K562 (cell line): ENCODE results near the gene INTS13. TPM values are rescaled to one million over a fixed set of nuclear protein-coding genes. Genes with fewer than 3 reads are reported as not detected.
"Not testable (repeated sequence)": the region's sequence is repeated elsewhere in the genome, so short reads cannot be mapped to it uniquely, and the experiment has no call there.

Experiments
- ATAC-seq: fragments of 200-7000 bp; cut with Tn5 transposase; 3 replicates; pipeline ENCODE4 v1.9.1; 2020; ENCODE audit warnings: moderate library complexity
- BruUV-seq: library from RNA; stranded (reverse); fragments of 400-500 nt; replicated peaks from 2 replicates; lab custom pipeline; 2021; lab: Mats Ljungman, UMichigan
- CTCF ChIA-PET: fragments of 300-600 bp; formaldehyde crosslinking; extraction: SDS; loops from one replicate; lab custom pipeline; 2021; ENCODE audit warnings: low intra/inter-chr PET ratio; lab: Yijun Ruan, JAX
- POLR2A ChIA-PET: fragments of 300-600, 350-650 bp; sonication (Branson Sonifier 250); formaldehyde crosslinking; extraction: SDS; loops from one replicate; lab custom pipeline; 2021; ENCODE audit warnings: antibody characterized with exemption, inconsistent platforms; lab: Yijun Ruan, JAX
- DNase-seq, 4 experiments: peaks; one replicate each; pipeline versions ENCODE4 v3.0.0 to v3.0.0-alpha.2; 2011 to 2018; ENCODE audit warnings: low spot score in 3 of 4, mixed read lengths in 3 of 4; ENCODE audit errors: extremely low read depth in 1 of 4
- FAIRE-seq: peaks from 2 replicates; lab custom pipeline; 2011; peaks lifted over from hg19 to GRCh38; lab: Jason Lieb, UNC
- H2AFZ ChIP-seq: 2 replicates; pipeline ENCODE4 v1.6.0; 2011; ENCODE audit warnings: low read depth, low read length, control low read depth, inconsistent platforms
- H3K27ac ChIP-seq: fragments of 200-600 bp; 3 replicates; pipeline ENCODE4 v1.8.0; 2011; ENCODE audit warnings: low read depth, mild to moderate bottlenecking, control low read depth, inconsistent platforms, low read length, moderate library complexity, mixed read lengths; ENCODE audit errors: extremely low read depth
- H3K27me3 ChIP-seq, 2 experiments: fragments of 300-600 bp in 1 of 2; 2 replicates in 1 of 2; 3 replicates in 1 of 2; pipeline versions ENCODE4 v1.6.0 to v1.8.0; 2011; ENCODE audit warnings: inconsistent platforms in 2 of 2, low read length in 2 of 2, mild to moderate bottlenecking in 1 of 2, mixed read lengths in 1 of 2, moderate library complexity in 1 of 2; ENCODE audit not compliant: control insufficient read depth in 2 of 2, insufficient read depth in 2 of 2
- H3K36me3 ChIP-seq: fragments of 300-600 bp; 3 replicates; pipeline ENCODE4 v1.8.0; 2011; ENCODE audit warnings: mild to moderate bottlenecking, low read length, inconsistent platforms; ENCODE audit not compliant: control insufficient read depth, insufficient read depth
- H3K4me1 ChIP-seq, 2 experiments: fragments of 200-600 bp in 1 of 2; replicated peaks in 1 of 2; 2 replicates in 1 of 2; 3 replicates in 1 of 2; pipeline versions ENCODE4 v1.5.1 to v1.8.0; 2011; ENCODE audit warnings: inconsistent platforms in 2 of 2, low read length in 2 of 2, mild to moderate bottlenecking in 1 of 2, mixed read lengths in 1 of 2, moderate library complexity in 1 of 2; ENCODE audit not compliant: control insufficient read depth in 2 of 2, insufficient read depth in 2 of 2
- H3K4me2 ChIP-seq: 2 replicates; pipeline ENCODE4 v1.6.1; 2011; ENCODE audit warnings: low read length, control low read depth, inconsistent platforms, mixed read lengths; ENCODE audit not compliant: insufficient read depth
- H3K4me3 ChIP-seq: fragments of 200-600 bp; sonication (generic), shearing (Covaris generic); 2 replicates; pipeline ENCODE4 v1.5.1; 2016; ENCODE audit warnings: control low read depth, inconsistent platforms
- H3K79me2 ChIP-seq: fragments of 200-600 bp; 3 replicates; pipeline ENCODE4 v1.8.0; 2011; ENCODE audit warnings: low read length, inconsistent platforms; ENCODE audit not compliant: control insufficient read depth, insufficient read depth
- H3K9ac ChIP-seq, 2 experiments: 2 replicates each; pipeline versions ENCODE4 v1.6.0 to v1.6.1; 2011; ENCODE audit warnings: low read depth in 2 of 2, low read length in 2 of 2, control low read depth in 1 of 2, inconsistent platforms in 1 of 2, mild to moderate bottlenecking in 1 of 2, mixed read lengths in 1 of 2; ENCODE audit not compliant: insufficient read depth in 1 of 2
- H3K9me1 ChIP-seq: one replicate; pipeline ENCODE4 v1.6.0; 2011; ENCODE audit warnings: inconsistent platforms, mild to moderate bottlenecking, low read length, moderate library complexity; ENCODE audit not compliant: control insufficient read depth, insufficient read depth
- H3K9me3 ChIP-seq: replicated peaks from 2 replicates; pipeline ENCODE4 v1.5.1; 2011; ENCODE audit warnings: low read depth, low read length, inconsistent platforms; ENCODE audit not compliant: control insufficient read depth, insufficient read depth
- H4K20me1 ChIP-seq: replicated peaks from 2 replicates; pipeline ENCODE4 v1.6.1; 2011; ENCODE audit warnings: low read length, inconsistent platforms, mixed read lengths; ENCODE audit not compliant: control insufficient read depth, insufficient read depth
- CBFB ChIP-seq: sonication (generic); formaldehyde crosslinking; IDR thresholded peaks from 2 replicates; pipeline ENCODE4 v1.4.0; 2020; ENCODE audit warnings: mild to moderate bottlenecking, missing genetic modification reagents
- CREBBP ChIP-seq: IDR thresholded peaks from one replicate; pipeline ENCODE4 v1.6.1; 2012; ENCODE audit warnings: low read depth, mild to moderate bottlenecking, control low read depth, inconsistent platforms, low read length
- GTF2A2 ChIP-seq: IDR thresholded peaks from 2 replicates; pipeline ENCODE4 v1.6.1; 2016; ENCODE audit warnings: mild to moderate bottlenecking, missing genetic modification characterization, missing compliant biosample characterization
- HMG20B ChIP-seq: fragments of 250-450 bp; sonication (Bioruptor Pico); IDR thresholded peaks from 2 replicates; pipeline ENCODE4 v1.5.0; 2021; ENCODE audit warnings: mild to moderate bottlenecking
- OTX1 ChIP-seq: fragments of 450-650 bp; formaldehyde crosslinking; IDR thresholded peaks from 2 replicates; pipeline ENCODE4 v1.4.0; 2022; ENCODE audit warnings: mild to moderate bottlenecking
- PHB2 ChIP-seq: fragments of 450-650 bp; IDR thresholded peaks from 2 replicates; pipeline ENCODE4 v1.6.1; 2017; ENCODE audit warnings: low read depth
- XRCC3 ChIP-seq: fragments of 450-650 bp; IDR thresholded peaks from 2 replicates; pipeline ENCODE4 v1.6.1; 2017; ENCODE audit warnings: mild to moderate bottlenecking, moderate library complexity
- ZNF408 ChIP-seq: fragments of 250-450 bp; sonication (Bioruptor Pico); IDR thresholded peaks from 2 replicates; pipeline ENCODE4 v1.4.0; 2020; ENCODE audit warnings: low read depth, mild to moderate bottlenecking, moderate library complexity
- WGBS: fragments of 100-300 bp; shearing (Covaris generic); methylation state at CpG from one replicate; pipeline ENCODE4 v1.1.6; 2016; ENCODE audit warnings: low coverage, mixed read lengths; ENCODE audit not compliant: insufficient coverage; ENCODE audit errors: missing lambda C conversion rate; 5-methylcytosine and 5-hydroxymethylcytosine counted together
- in situ Hi-C: fragments of 300-500 bp; cut with MboI; formaldehyde crosslinking; loops from 4 replicates; pipeline ENCODE4 v1.15.0; 2018; ENCODE audit warnings: inconsistent platforms, mixed read lengths
- intact Hi-C: fragments of 100-400 bp; cut with micrococcal nuclease; formaldehyde crosslinking; loops from 2 replicates; pipeline ENCODE4 v1.14.2; 2022
- polyA plus RNA-seq, 8 experiments: library from polyadenylated mRNA; depleted of rRNA in 4 of 8; stranded (reverse) in 5 of 8; unstranded in 3 of 8; fragments of >200 nt; fragmentation: Nextera tagmentation in 2 of 8; fragmentation: Illumina TruSeq in 1 of 8; extraction: Ambion mirVana in 2 of 8; extraction: Trizol in 1 of 8; gene quantifications; 2 replicates each; pipeline versions ENCODE4 v1.2.1 to v1.2.3, GENCODE V29; 2011 to 2014; ENCODE audit warnings: inconsistent platforms in 1 of 8, missing spikeins in 1 of 8
- total RNA-seq, 7 experiments: library from RNA; depleted of rRNA in 6 of 7; stranded (reverse); fragments of >200 nt in 6 of 7; fragmentation: Illumina TruSeq in 2 of 7; extraction: Trizol in 2 of 7; gene quantifications; 2 replicates each; pipeline versions ENCODE4 v1.2.1 to v1.2.3, GENCODE V29; 2011 to 2021; ENCODE audit warnings: low replicate concordance in 1 of 7
- TF ChIP-seq, protein P1 (sequence below): sonication (generic); formaldehyde crosslinking; IDR thresholded peaks from 2 replicates; pipeline ENCODE4 v1.8.1; 2023; ENCODE audit warnings: mild to moderate bottlenecking, missing genetic modification reagents, moderate library complexity
- TF ChIP-seq, protein P2 (sequence below), 2 experiments: fragments of 450-650 bp; IDR thresholded peaks; 2 replicates each; pipeline ENCODE4 v1.6.1; 2016
- TF ChIP-seq, protein P3 (sequence below): fragments of 450-650 bp; formaldehyde crosslinking; IDR thresholded peaks from 2 replicates; pipeline ENCODE4 v1.4.0; 2020; ENCODE audit warnings: mild to moderate bottlenecking, mixed read lengths

INTS13 gene
- total and polyA plus RNA-seq, 9 of the 15 experiments (the other 6 are each of a cell fraction or from before 2014, with no cell fraction given): 48.3 to 91.8 (median 78.1) TPM

GRCh38 chr12:26862787-26863186 is 75.0 kb downstream of the INTS13 start:
- intact Hi-C loops, H3K36me3 ChIP-seq, ATAC-seq, H3K9me3 ChIP-seq, in situ Hi-C loops, H3K79me2 ChIP-seq, H3K9ac ChIP-seq, CTCF ChIA-PET, DNase-seq, H3K4me2 ChIP-seq, H3K9me1 ChIP-seq, H4K20me1 ChIP-seq, BruUV-seq, H3K4me1 ChIP-seq, H3K27ac ChIP-seq, FAIRE-seq, H3K27me3 ChIP-seq, H3K4me3 ChIP-seq, H2AFZ ChIP-seq: not testable (repeated sequence)
- POLR2A ChIA-PET: interaction anchor here (0.6 kb wide), 1 partner anchor 740 kb away, joined by 3 read pairs; no protein-coding TSS in a partner anchor
- 26% methylated on average over 3 of the region's 3 CpGs for WGBS

DNA sequence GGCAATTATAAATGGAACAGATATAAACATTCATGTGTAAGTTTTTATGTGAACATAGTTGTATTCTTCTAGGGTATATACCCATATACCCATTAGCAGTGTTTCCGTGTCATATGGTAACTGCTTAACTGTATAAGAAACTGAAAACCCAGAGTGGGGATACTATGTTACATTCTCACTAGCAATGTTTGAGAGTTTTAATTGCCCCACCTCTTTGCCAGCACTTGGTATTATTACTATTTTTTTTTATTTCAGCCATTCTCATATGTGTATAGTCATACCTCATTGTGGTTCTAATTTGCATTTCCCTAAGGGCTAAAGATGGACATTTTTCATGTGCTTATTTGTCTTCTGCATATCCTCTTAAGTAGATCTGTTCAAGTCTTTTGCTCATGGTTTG is 76.1 kb downstream of the INTS13 start:
- Histone ChIP-seq H3K79me2 (no peaks in the 10 kb centered on the region), H3K4me3 (no peak overlapping the region), H3K9me1 (peaks cover 2% of the 10 kb centered on the region), H3K27ac (no peak overlapping the region), H3K9ac (no peak overlapping the region), H3K4me1 (no peaks in the 10 kb centered on the region; a peak in 1 of 5 replicates), H2AFZ (no peak overlapping the region), H3K27me3 (no peaks in the 10 kb centered on the region), H3K36me3 (no peaks in the 10 kb centered on the region), H3K4me2 (no peak overlapping the region), H4K20me1 (no peaks in the 10 kb centered on the region), H3K9me3 (no peaks in the 10 kb centered on the region)
- CTCF ChIA-PET: no interaction called here
- ATAC-seq (no peak), DNase-seq (no peak), FAIRE-seq (no peak)
- intact Hi-C loops: no loop called here
- in situ Hi-C loops: no loop called here
- POLR2A ChIA-PET: no interaction called here
- BruUV-seq: no TSS peak
- WGBS: 8% methylated on average over 1 of the region's 1 CpG
- TF ChIP-seq ZNF408 (CRISPR knock-in tag) (no peak), CBFB (CRISPR knock-in tag) (no peak), CREBBP (no peak), PHB2 (no peak), HMG20B (CRISPR knock-in tag) (no peak), GTF2A2 (no peak), XRCC3 (no peak), OTX1 (CRISPR knock-in tag) (no peak)
- TF ChIP-seq, protein P1, sequence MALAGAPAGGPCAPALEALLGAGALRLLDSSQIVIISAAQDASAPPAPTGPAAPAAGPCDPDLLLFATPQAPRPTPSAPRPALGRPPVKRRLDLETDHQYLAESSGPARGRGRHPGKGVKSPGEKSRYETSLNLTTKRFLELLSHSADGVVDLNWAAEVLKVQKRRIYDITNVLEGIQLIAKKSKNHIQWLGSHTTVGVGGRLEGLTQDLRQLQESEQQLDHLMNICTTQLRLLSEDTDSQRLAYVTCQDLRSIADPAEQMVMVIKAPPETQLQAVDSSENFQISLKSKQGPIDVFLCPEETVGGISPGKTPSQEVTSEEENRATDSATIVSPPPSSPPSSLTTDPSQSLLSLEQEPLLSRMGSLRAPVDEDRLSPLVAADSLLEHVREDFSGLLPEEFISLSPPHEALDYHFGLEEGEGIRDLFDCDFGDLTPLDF: no peak
- TF ChIP-seq, protein P2, sequence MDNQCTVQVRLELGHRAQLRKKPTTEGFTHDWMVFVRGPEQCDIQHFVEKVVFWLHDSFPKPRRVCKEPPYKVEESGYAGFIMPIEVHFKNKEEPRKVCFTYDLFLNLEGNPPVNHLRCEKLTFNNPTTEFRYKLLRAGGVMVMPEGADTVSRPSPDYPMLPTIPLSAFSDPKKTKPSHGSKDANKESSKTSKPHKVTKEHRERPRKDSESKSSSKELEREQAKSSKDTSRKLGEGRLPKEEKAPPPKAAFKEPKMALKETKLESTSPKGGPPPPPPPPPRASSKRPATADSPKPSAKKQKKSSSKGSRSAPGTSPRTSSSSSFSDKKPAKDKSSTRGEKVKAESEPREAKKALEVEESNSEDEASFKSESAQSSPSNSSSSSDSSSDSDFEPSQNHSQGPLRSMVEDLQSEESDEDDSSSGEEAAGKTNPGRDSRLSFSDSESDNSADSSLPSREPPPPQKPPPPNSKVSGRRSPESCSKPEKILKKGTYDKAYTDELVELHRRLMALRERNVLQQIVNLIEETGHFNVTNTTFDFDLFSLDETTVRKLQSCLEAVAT (IDR thresholded peaks at IDR 0.05): no peak
- TF ChIP-seq, protein P3, sequence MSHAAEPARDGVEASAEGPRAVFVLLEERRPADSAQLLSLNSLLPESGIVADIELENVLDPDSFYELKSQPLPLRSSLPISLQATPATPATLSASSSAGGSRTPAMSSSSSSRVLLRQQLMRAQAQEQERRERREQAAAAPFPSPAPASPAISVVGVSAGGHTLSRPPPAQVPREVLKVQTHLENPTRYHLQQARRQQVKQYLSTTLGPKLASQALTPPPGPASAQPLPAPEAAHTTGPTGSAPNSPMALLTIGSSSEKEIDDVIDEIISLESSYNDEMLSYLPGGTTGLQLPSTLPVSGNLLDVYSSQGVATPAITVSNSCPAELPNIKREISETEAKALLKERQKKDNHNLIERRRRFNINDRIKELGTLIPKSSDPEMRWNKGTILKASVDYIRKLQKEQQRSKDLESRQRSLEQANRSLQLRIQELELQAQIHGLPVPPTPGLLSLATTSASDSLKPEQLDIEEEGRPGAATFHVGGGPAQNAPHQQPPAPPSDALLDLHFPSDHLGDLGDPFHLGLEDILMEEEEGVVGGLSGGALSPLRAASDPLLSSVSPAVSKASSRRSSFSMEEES: no peak
